HCT116 (cell line): Measurements from ENCODE around the gene HOMER3.

Experiments used
- CEBPB ChIP-seq: IDR thresholded peaks from 2 replicates; pipeline ENCODE4 v1.6.1; 2012; ENCODE audit warnings: low read depth
- ELF1 ChIP-seq: IDR thresholded peaks from 2 replicates; pipeline ENCODE4 v1.6.1; 2012; ENCODE audit warnings: low read depth, borderline replicate concordance
- EZH2 ChIP-seq: fragments of 200-600 bp; sonication (generic); IDR thresholded peaks from 2 replicates; pipeline ENCODE4 v1.6.1; 2017; ENCODE audit warnings: antibody characterized with exemption, mixed run types
- EZH2phosphoT487 ChIP-seq: fragments of 200-600 bp; IDR thresholded peaks from 2 replicates; pipeline ENCODE4 v1.6.1; 2018; ENCODE audit warnings: antibody characterized with exemption, borderline replicate concordance
- POLR2A ChIP-seq: IDR thresholded peaks from 2 replicates; pipeline ENCODE4 v1.7.0; 2011; ENCODE audit warnings: borderline replicate concordance; ENCODE audit not compliant: insufficient read depth, insufficient read length; ENCODE audit errors: extremely low read depth
- POLR2AphosphoS5 ChIP-seq: IDR thresholded peaks from 2 replicates; pipeline ENCODE4 v1.6.1; 2011; ENCODE audit warnings: mild to moderate bottlenecking, low read depth, low read length, moderate library complexity
- RAD21 ChIP-seq: IDR thresholded peaks from 2 replicates; pipeline ENCODE4 v1.6.1; 2012; ENCODE audit warnings: low read depth, mild to moderate bottlenecking
- SIN3A ChIP-seq: IDR thresholded peaks from 2 replicates; pipeline ENCODE4 v1.6.1; 2012; ENCODE audit warnings: low read depth
- SP1 ChIP-seq: IDR thresholded peaks from 2 replicates; pipeline ENCODE4 v1.6.1; 2012; ENCODE audit warnings: low read depth
- SRF ChIP-seq: IDR thresholded peaks from 2 replicates; pipeline ENCODE4 v1.6.1; 2012; ENCODE audit warnings: low read depth
- ZNF274 ChIP-seq: fragments of 200-500 bp; sonication (Bioruptor generic); IDR thresholded peaks from 2 replicates; pipeline ENCODE4 v1.6.1; 2014; ENCODE audit warnings: mild to moderate bottlenecking, low read depth, low read length, inconsistent platforms
- TF ChIP-seq, protein P1 (sequence below), 3 experiments: fragments of 200-600 bp in 1 of 3; sonication (generic) in 1 of 3; IDR thresholded peaks in 2 of 3; conservative IDR thresholded peaks in 1 of 3; 2 replicates each; pipeline ENCODE4 v1.5.1; 2012 to 2017; ENCODE audit warnings: low read depth in 2 of 3, low read length in 2 of 3, antibody characterized with exemption in 1 of 3, borderline replicate concordance in 1 of 3, control low read depth in 1 of 3, mild to moderate bottlenecking in 1 of 3, mixed read lengths in 1 of 3, mixed run types in 1 of 3, moderate library complexity in 1 of 3; ENCODE audit not compliant: insufficient read depth in 1 of 3
- TF ChIP-seq, protein P2 (sequence below): IDR thresholded peaks from 2 replicates; pipeline ENCODE4 v1.6.1; 2012; ENCODE audit warnings: low read depth
- TF ChIP-seq, protein P3 (sequence below): IDR thresholded peaks from 2 replicates; pipeline ENCODE4 v1.6.1; 2012

- TF ChIP-seq, protein P1, sequence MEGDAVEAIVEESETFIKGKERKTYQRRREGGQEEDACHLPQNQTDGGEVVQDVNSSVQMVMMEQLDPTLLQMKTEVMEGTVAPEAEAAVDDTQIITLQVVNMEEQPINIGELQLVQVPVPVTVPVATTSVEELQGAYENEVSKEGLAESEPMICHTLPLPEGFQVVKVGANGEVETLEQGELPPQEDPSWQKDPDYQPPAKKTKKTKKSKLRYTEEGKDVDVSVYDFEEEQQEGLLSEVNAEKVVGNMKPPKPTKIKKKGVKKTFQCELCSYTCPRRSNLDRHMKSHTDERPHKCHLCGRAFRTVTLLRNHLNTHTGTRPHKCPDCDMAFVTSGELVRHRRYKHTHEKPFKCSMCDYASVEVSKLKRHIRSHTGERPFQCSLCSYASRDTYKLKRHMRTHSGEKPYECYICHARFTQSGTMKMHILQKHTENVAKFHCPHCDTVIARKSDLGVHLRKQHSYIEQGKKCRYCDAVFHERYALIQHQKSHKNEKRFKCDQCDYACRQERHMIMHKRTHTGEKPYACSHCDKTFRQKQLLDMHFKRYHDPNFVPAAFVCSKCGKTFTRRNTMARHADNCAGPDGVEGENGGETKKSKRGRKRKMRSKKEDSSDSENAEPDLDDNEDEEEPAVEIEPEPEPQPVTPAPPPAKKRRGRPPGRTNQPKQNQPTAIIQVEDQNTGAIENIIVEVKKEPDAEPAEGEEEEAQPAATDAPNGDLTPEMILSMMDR (IDR thresholded peaks at IDR 0.05 in 2 of 3, conservative IDR thresholded peaks at IDR 0.05 in 1 of 3; ENCODE audit: borderline replicate concordance in 1 of 3, insufficient read depth in 1 of 3, low read depth in 2 of 3, low read length in 2 of 3): no peak
- no peak for TF ChIP-seq EZH2phosphoT487
- no peak for TF ChIP-seq POLR2AphosphoS5
- TF ChIP-seq, protein P2, sequence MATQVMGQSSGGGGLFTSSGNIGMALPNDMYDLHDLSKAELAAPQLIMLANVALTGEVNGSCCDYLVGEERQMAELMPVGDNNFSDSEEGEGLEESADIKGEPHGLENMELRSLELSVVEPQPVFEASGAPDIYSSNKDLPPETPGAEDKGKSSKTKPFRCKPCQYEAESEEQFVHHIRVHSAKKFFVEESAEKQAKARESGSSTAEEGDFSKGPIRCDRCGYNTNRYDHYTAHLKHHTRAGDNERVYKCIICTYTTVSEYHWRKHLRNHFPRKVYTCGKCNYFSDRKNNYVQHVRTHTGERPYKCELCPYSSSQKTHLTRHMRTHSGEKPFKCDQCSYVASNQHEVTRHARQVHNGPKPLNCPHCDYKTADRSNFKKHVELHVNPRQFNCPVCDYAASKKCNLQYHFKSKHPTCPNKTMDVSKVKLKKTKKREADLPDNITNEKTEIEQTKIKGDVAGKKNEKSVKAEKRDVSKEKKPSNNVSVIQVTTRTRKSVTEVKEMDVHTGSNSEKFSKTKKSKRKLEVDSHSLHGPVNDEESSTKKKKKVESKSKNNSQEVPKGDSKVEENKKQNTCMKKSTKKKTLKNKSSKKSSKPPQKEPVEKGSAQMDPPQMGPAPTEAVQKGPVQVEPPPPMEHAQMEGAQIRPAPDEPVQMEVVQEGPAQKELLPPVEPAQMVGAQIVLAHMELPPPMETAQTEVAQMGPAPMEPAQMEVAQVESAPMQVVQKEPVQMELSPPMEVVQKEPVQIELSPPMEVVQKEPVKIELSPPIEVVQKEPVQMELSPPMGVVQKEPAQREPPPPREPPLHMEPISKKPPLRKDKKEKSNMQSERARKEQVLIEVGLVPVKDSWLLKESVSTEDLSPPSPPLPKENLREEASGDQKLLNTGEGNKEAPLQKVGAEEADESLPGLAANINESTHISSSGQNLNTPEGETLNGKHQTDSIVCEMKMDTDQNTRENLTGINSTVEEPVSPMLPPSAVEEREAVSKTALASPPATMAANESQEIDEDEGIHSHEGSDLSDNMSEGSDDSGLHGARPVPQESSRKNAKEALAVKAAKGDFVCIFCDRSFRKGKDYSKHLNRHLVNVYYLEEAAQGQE: no peak
- no peak for TF ChIP-seq SIN3A
- no peak for TF ChIP-seq SP1
- no peak for TF ChIP-seq ZNF274
- no peak for TF ChIP-seq EZH2
- TF ChIP-seq POLR2A: no peak
- no peak for TF ChIP-seq CEBPB
- no peak for TF ChIP-seq RAD21
- no peak for TF ChIP-seq SRF
- TF ChIP-seq, protein P3, sequence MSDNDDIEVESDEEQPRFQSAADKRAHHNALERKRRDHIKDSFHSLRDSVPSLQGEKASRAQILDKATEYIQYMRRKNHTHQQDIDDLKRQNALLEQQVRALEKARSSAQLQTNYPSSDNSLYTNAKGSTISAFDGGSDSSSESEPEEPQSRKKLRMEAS: no peak
- TF ChIP-seq ELF1: no peak
These were observed 30.1 kb downstream of the HOMER3 start for GRCh38 chr19:18910801-18911436.
